ENCODE measurements around the gene MYLK.

MYLK gene

GRCh38 chr3:123693584-123694190 lies 190.4 kb downstream of the MYLK start:
- no peak for DNase-seq

DNA sequence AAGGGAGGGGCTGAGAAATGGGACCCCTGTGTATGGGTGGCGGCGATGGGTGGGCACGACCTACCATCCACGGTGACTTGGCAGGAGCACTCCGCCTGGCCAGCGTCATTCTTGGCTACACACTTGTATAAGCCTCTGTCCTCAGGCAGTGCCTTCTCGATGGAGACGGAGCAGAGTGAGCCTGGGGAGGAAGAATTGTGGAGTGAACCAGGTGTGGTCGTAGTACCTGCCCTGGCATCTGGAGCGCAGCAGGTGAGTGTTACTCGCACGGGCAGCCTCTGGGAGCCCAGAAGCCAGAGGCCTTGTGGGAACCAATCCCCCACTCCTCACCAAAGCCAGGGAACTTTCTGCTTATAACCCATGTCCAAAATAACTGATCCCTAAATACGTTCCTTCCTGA lies 191.5 kb downstream of the MYLK start:
- no peak for DNase-seq

DNA sequence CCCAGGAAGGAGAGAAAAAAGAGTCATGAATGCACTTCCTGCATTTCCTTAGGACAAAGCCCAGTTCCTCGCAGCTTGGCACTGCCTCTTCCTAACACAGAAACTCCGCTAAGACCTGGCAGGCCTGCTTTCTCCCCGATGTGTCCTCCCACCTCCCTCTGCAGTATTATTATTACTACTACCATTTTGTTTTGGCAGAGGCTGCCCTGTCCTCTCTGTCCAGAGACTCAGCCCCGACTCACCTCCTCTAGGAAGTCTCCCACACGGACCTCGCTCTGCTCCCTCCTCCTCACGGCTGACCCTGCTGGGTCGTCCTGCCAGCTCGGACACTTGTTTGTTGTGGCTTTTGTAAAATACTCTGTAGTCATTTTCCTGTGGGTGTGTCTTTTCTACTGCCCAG lies 192.1 kb downstream of the MYLK start:
- DNase-seq, result no peak

DNA sequence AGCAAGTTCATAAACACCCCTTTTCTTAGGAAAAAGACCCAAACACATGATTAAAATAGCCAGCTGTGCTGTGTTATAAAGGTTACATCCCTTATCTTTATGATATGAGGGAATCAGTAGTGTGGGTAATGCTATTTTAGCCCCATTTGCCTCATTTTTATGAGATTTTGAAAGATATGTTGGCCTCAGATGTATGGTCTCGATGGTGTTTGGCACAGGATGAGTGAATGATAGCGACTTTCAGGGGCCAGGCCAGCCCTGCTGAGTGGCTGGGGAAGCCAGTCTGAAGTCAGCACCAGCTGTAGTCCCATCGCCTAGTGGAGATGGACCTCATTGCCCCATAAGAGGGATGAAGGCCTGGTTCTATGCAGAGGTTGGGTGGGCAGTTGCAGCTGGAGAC lies 194.3 kb downstream of the MYLK start:
- no peak for DNase-seq

DNA sequence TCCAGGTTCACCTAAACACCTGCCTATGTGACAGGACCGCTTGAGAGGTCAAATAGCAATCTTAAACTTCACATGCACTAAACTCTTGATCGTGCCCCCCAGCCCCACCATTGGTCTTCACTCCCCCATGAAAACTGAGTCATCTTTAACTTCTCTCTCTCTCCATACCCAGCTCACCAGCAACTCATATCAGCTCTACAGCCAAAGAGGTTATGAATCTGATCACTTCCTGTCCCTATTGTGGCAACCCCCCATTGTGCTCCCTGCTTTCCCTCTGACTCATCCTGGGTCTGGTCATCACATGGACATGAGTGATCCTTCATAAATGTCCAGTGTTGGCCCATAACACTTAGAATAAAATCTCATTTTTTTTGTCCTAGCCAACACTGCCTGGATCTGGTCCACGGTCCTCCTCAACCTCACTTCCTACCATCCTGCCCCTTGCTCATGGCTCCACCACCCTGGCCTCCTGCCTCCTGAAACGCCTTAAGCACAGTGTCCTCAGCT lies 195.8 kb downstream of the MYLK start:
- no peak for DNase-seq

DNA sequence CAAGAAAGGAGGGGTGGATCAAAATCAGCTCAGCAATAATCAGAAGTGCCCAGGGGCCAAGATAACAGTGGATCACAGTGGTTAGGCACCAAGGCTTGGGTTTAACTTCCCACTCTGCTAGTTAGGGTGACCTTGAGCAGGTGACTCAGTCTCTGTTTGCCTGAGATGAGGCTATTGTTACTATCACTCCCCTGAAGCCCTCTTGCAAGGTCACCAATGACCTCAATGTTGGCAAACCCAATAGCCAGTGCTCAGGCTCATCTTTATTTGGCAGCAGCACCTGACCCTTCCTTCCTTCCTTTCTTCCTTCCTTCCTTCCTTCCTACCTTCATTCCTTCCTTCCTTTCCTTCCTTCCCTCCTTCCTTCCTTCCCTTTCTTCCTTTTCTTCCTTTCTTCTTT lies 196.8 kb downstream of the MYLK start:
- no peak for DNase-seq

GRCh38 chr3:123686251-123686650 lies 197.9 kb downstream of the MYLK start:
- no peak for DNase-seq

- DNase-seq, result no peak
Measured at GRCh38 chr3:123685780-123686179, 198.4 kb downstream of the MYLK start.

DNA sequence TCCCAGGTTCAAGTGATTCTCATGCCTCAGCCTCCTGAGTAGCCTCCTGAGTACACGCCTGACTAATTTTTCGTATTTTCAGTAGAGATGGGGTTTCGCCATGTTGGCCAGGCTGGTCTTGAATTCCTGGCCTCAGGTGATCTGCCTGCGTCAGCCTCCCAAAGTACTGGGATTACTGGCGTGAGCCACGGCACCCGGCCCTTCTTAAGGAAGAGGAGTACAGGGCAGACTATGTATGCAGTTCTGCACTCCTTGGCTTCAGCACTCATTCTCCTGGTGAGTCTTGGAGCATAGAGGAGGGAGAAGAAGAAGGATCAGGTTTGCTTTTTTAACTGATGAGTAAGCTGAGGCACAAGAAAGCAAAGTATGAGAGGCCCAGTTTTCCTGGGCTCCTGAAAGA lies 199.5 kb downstream of the MYLK start:
- DNase-seq, result no peak

GRCh38 chr3:123684209-123684608 lies 199.9 kb downstream of the MYLK start:
- no peak for DNase-seq

DNA sequence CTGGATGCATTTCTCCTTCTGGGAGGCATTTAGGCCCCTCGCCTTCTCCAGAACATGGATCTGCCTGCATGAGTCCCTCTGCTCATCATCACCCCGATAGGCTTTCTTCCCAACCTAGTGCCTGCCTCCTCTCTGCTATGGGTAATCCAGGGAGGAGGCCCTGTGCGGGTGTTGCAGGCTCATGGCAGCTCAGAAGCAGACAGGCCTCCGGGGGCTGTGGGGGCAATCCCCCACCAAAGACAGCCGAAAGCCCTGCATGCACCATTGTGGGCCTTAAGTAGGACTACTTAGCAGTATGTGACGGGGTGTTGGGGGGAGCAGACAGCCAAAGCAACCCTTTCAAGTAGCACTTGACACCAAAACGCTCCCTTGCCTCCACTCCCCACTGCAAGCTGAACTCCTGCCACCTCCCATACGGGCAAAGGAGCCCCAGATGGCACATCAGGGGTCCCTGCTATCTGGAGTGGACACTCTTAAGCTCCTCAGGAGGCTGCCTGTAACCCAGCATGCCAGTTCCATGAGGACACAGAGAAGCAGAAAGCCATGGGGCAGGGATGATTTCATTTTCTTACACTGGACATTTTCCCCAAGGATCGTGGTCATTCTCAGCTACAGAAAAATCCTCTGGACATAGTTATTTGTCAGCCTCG lies 200.5 kb downstream of the MYLK start:
- no peak for DNase-seq

DNA sequence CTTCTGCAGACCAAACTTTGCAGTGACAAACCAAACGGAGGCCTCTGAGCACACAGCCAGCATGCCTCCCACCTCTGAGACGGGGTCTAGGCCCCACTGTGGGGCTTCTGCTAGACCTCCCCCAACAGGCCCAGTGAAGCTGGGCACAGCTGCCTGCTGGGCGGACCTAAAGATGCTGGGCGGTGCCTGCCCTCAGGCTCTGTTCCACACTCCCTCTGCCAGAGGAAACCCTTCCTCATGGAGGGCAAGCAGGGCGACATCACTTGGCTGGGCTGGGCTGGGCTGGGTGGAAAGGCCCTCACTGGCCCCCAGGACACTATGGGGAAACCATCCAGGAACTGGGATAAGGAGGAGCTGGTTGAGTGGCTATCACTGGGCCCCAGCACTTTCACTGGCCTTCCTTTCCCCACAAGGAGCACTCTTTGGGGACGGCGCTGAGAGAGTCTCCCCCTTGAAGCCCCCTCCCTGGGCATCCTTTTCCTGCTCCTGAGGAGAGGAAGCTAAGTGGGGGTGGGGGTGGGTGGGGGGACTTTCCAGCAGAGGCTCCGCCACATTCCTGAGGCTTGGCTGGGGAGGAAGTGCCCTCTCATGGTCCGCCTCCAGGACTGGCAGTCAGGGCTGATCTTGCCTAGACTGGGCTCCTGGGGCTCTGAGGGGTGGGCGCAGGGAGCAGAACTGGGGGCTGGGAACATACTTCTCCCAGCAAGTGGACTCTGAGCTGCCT lies 201.2 kb downstream of the MYLK start:
- DNase-seq, result no peak

DNA sequence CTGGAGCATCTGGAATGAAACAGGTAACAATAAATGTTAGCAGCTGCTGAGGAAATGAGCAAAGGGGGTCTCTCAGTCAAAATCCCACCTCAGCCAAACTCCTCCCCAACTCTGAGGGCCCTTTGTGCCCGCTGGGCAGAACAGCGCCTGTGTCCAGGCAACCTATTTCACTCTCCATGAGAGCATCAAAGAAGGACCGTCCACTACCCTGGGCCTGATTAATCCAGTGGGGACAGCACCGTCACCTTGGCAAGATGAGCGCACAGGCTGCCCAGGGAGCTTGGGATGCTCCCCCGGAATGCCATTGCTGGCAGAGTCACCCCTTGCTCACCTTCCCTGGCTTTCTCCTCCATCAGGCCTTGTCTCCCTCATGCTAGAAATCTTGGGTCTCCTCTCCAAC lies 201.8 kb downstream of the MYLK start:
- DNase-seq, result no peak

DNA sequence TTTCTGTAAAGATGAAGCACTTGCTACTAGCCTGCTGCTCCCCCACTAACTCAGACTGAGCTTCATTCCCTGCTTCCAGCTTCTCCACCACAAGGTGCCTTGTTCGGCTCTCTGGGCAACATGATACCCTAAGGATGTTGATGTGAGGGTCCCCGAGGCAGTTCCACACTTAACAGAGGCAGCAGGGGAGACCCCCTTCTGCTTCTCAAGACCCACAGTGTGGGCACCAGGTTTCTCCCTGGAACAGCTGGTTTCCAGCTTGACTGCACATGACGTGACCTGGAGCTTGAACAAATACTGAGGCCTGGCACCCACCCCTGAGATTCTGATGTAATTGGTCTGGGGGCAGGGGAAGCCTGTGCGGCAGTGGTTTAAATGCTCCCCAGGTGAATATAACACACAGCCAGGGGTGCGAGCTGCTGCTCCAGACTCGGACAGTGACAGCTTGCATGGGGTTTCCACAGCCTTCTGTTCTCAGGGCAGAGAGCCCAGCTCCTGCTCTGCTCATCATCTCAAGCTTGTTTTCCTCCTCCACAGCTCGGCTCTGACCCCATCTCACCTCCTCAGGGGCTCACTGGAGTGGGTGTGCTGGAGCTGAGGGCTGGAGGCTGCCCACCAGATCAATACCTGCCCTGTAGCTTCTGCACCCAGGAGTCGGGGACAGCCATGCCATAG lies 204.3 kb downstream of the MYLK start:
- no peak for DNase-seq

GRCh38 chr3:123678108-123678511 lies 206.0 kb downstream of the MYLK start:
- no peak for DNase-seq

GRCh38 chr3:123672429-123673146 lies 211.5 kb downstream of the MYLK start:
- DNase-seq, result no peak

GRCh38 chr3:123670743-123671142 lies 213.4 kb downstream of the MYLK start:
- DNase-seq, result no peak

DNA sequence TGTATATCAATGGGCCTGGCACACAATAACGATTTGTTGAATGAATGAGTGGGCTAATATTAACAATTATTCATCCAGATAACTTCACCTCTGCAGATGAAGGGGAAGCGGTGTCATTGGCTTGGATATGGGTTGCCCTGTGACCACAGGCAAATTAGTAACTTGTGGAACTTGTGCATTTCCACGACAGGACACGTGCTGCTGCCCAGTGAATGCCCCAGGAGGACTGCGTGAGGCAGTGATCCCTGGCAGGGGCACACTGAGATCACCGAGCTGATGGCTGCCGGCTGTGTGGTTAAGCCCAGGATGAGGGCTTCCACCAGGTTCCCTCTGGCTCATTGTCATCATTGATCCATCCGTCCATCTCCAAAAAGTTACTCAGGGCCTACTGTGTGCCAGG lies 215.2 kb downstream of the MYLK start:
- DNase-seq, result no peak

GRCh38 chr3:123667784-123668183 lies 216.3 kb downstream of the MYLK start:
- no peak for DNase-seq

DNA sequence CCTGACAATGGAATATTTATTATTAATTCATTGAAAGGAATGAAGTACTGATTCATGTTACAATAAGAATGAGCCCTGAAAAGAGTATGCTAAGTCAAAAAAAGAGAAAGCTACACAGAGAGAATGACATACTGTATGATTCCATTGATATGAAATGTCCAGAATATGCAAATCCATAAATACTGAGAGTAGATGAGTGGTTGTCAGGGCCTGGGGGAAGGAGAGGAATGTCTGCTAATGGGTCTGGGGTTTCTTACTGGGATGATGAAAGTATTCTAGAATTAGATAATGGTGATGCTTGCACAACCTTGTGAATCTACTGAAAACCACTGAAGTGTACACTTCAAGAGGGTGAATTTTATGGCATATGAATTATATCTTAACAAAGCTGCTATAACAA lies 219.4 kb downstream of the MYLK start:
- no peak for DNase-seq

GRCh38 chr3:123663977-123664376 lies 220.2 kb downstream of the MYLK start:
- DNase-seq, result no peak

DNA sequence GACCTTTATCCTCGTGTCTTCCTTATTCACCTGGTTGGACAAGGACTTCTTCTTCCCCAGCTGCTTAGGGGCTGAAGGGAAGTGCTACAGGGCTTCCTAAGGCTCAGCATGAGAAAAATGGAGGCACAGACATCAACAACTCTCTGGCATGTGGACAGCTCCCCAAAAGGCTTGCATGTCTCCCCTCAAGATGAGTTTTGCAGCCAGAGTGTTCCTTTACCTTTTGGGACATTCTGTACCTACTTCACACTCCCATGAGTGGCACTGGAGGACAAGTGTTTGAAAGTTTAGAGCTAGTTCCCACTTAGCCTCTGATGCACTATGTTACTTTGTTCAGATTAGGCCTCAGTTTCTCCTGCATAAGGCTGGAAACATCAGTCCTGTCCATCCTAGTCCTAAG lies 222.2 kb downstream of the MYLK start:
- DNase-seq, result no peak

DNA sequence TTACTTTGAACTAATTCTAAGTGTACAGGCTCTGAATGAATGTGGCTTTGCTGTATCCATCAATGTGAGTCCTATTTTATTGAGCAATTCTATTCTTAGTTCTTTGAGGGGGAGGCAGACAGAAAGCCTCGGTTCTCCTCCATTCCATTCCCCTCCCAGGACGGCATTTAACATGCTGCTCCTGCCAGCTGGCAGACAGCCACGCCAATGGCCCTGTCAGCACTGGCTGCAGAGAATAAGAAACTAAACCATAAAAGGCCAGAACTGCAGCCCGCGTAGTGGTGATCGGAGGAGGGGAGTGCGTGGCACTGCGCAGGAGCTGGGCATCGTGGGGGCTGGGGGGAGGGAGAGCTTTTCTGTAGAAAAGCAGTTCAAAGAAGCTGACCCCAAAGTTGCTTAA lies 223.2 kb downstream of the MYLK start:
- DNase-seq, result no peak
